ENCODE results near the gene NELFE. TPM values are rescaled to one million over a fixed set of nuclear protein-coding genes. Genes with fewer than 3 reads are reported as not detected.

The NELFE gene
- total RNA-seq, 2 experiments from 2014 or later, result 76.1 to 94.8 TPM

DNA sequence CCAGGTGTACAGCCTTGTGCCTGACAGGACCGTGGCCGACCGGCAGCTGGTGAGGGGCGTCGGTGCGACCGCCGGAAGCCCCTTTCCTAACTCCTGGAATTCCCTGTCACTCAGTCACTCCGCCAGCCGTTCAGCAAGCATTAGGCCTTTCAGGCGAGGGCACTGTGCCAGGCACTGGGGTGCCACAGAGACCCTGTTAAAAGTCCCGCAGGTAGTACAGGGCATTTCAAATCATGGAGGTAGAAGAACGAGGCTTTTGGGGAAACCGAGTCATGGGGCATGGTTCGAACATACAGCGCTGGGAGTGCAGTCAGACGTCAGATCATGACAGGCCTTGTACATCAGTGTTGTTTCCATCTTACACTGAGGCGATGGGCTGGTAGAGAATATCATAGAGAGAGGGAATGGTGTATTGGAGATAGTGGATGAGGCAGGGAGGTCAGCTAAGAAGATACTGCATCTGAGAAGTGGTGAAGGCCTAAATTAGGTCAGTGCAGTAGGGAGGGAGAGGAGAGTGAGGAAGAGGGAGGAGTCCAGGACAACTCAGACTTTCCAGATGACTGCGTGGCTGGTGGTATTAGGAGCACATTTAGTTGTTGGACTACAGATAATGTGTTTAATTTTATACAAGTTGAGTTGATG, 14.1 kb upstream of the NELFE start:
- Histone ChIP-seq H3K36me3 (ENCODE audit: insufficient read depth, low read length) (peaks cover 30% of the 10 kb centered on the region), H3K4me3 (ENCODE audit: low read depth, low read length, poor library complexity, severe bottlenecking) (peak overlapping the region; percentile 82), H4K20me1 (ENCODE audit: insufficient read depth, low read length) (no peaks in the 10 kb centered on the region), H3K9me3 (ENCODE audit: low read length) (no peaks in the 10 kb centered on the region), H3K4me2 (ENCODE audit: low read length) (peak overlapping the region; percentile 98), H3K4me1 (ENCODE audit: insufficient read depth, low read length, poor library complexity, severe bottlenecking) (peaks cover 25% of the 10 kb centered on the region), H3K27ac (ENCODE audit: low read depth, low read length, poor library complexity, severe bottlenecking) (peak overlapping the region; percentile 70), H2AFZ (ENCODE audit: low read length) (peak overlapping the region; percentile 71; the same call in 1 of the 2 replicates), H3K79me2 (ENCODE audit: insufficient read depth, low read depth, low read length) (peaks cover 18% of the 10 kb centered on the region; the same call in 1 of the 2 replicates), H3K9me2 (ENCODE audit: insufficient read depth, low read length) (no peaks in the 10 kb centered on the region)
- ChIA-PET POLR2A (interaction anchor here (0.6 to 3.7 kb wide), 2 partner anchors 14 to 120 kb away, joined by 3 to 26 read pairs; partner anchors contain the start of genes NELFE and SKIC2), CTCF (ENCODE audit: unreplicated experiment) (no interaction called here)
- no peak for DNase-seq (ENCODE audit: low spot score)
- intact Hi-C loops (cut with micrococcal nuclease; ENCODE audit: unreplicated experiment), result loop anchor here (1.0 kb wide), 1 partner anchor 14 kb away; the partner anchor contains the start of gene SKIC2
- TF ChIP-seq EZH2phosphoT487 (IDR thresholded peaks at IDR 0.05; ENCODE audit: borderline replicate concordance, low read depth, low read length) (no peak), CTCF (conservative IDR thresholded peaks at IDR 0.05; ENCODE audit: low read length) (no peak)
- no TSS peak for BruUV-seq (replicated peaks)

DNA sequence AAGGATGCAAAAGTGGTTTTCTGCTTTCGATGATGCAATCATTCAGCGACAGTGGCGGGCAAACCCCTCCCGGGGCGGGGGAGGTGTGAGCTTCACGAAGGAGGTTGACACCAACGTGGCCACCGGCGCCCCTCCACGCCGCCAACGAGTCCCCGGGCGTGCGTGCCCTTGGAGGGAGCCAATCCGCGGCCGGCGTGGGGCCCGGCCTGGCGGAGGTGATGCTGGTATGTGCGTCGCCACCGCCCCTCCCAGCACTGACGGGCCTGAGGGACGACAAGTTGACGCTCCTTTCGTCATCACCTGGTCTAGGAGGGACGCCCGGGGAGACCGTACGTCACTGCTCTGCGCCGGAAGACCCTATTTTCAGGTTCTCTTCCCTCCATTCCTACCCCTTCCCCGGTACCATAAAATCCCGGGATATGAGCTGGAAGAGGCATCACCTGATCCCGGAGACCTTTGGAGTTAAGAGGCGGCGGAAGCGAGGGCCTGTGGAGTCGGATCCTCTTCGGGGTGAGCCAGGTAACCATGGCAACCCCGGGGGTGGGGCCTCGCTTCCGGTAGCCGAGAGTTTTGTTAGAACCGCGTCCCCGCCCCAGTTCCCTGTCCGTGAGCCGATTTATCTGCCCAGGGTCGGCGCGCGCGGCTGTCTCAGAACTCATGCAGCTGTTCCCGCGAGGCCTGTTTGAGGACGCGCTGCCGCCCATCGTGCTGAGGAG, 13.4 kb upstream of the NELFE start, which contains the start of gene DXO:
TSS of gene DXO (minus strand) at position 146 of the 716 bp plus-strand sequence. CDS start 463 bp downstream, outside the sequence.
- ChIA-PET CTCF (ENCODE audit: unreplicated experiment) (interaction anchor here (0.6 to 1.0 kb wide), 2 partner anchors 49 to 82 kb away, joined by 3 to 4 read pairs; no protein-coding TSS in a partner anchor), POLR2A (interaction anchor here (0.6 to 3.7 kb wide), 3 partner anchors 14 to 310 kb away, joined by 3 to 26 read pairs (median 4); partner anchors contain the start of genes NELFE and SKIC2)
- Histone ChIP-seq H3K9me3 (ENCODE audit: low read length) (no peaks in the 10 kb centered on the region), H3K4me2 (ENCODE audit: low read length) (peak within 1 kb of the TSS; percentile 98), H3K4me3 (ENCODE audit: low read depth, low read length, poor library complexity, severe bottlenecking) (peak within 1 kb of the TSS; percentile 82), H3K36me3 (ENCODE audit: insufficient read depth, low read length) (peaks cover 37% of the 10 kb centered on the region), H3K27ac (ENCODE audit: low read depth, low read length, poor library complexity, severe bottlenecking) (peak within 1 kb of the TSS; percentile 70), H2AFZ (ENCODE audit: low read length) (peak within 1 kb of the TSS; percentile 71; the same call in 1 of the 2 replicates), H3K9me2 (ENCODE audit: insufficient read depth, low read length) (no peaks in the 10 kb centered on the region), H3K4me1 (ENCODE audit: insufficient read depth, low read length, poor library complexity, severe bottlenecking) (peaks cover 25% of the 10 kb centered on the region), H4K20me1 (ENCODE audit: insufficient read depth, low read length) (no peaks in the 10 kb centered on the region), H3K79me2 (ENCODE audit: insufficient read depth, low read depth, low read length) (peaks cover 18% of the 10 kb centered on the region; the same call in 1 of the 2 replicates)
- DNase-seq (ENCODE audit: low spot score), result peak; percentile 99
- no peak for TF ChIP-seq CTCF (conservative IDR thresholded peaks at IDR 0.05; ENCODE audit: low read length)
- TF ChIP-seq EZH2phosphoT487 (IDR thresholded peaks at IDR 0.05; ENCODE audit: borderline replicate concordance, low read depth, low read length), result no peak
- no TSS peak for BruUV-seq (replicated peaks)
- intact Hi-C loops (cut with micrococcal nuclease; ENCODE audit: unreplicated experiment), result loop anchor here (1.0 kb wide), 1 partner anchor 13 kb away; the partner anchor contains the start of gene SKIC2
